IMR-90 (cell line): Measurements from ENCODE around the gene TADA2A. TPM values are rescaled to one million over a fixed set of nuclear protein-coding genes. Genes with fewer than 3 reads are reported as not detected.

Experiments
- ATAC-seq: fragments of 200-7000 bp; cut with Tn5 transposase; 2 replicates; pipeline ENCODE4 v1.9.1; 2020; ENCODE audit warnings: low read depth, mild to moderate bottlenecking, moderate library complexity
- BruUV-seq: library from RNA; stranded (reverse); fragments of 400-500 nt; replicated peaks from 2 replicates; lab custom pipeline; 2021; lab: Mats Ljungman, UMichigan
- CTCF ChIA-PET: fragments of 300-600 bp; formaldehyde crosslinking; extraction: SDS; loops from one replicate; lab custom pipeline; 2021; ENCODE audit warnings: antibody characterized with exemption; lab: Yijun Ruan, JAX
- POLR2A ChIA-PET: fragments of 300-600 bp; sonication (Branson Sonifier 250); formaldehyde crosslinking; loops from one replicate; lab custom pipeline; 2022; ENCODE audit warnings: antibody characterized with exemption; ENCODE audit not compliant: unreplicated experiment; lab: Charles Lee
- DNase-seq: peaks from one replicate; pipeline ENCODE4 v3.0.0; 2013
- H2AFZ ChIP-seq: replicated peaks from 2 replicates; pipeline ENCODE3; 2013; ENCODE audit warnings: low read length, mild to moderate bottlenecking; ENCODE audit not compliant: poor library complexity
- H2AK5ac ChIP-seq: 2 replicates; pipeline ENCODE4 v1.6.1; 2013; ENCODE audit warnings: low read depth, low read length, inconsistent platforms
- H2AK9ac ChIP-seq: replicated peaks from 2 replicates; pipeline ENCODE3; 2013; ENCODE audit warnings: mild to moderate bottlenecking, low read depth, low read length, moderate library complexity; ENCODE audit not compliant: poor library complexity
- H2BK120ac ChIP-seq: 2 replicates; pipeline ENCODE4 v1.6.1; 2013; ENCODE audit warnings: low read depth, low read length, inconsistent platforms
- H2BK15ac ChIP-seq: 3 replicates; pipeline ENCODE4 v1.6.1; 2013; ENCODE audit warnings: low read depth, low read length, inconsistent platforms
- H2BK20ac ChIP-seq: 2 replicates; pipeline ENCODE4 v1.6.1; 2013; ENCODE audit warnings: low read depth, mild to moderate bottlenecking, inconsistent platforms, low read length, moderate library complexity
- H2BK5ac ChIP-seq: 2 replicates; pipeline ENCODE4 v1.6.1; 2013; ENCODE audit warnings: mild to moderate bottlenecking, low read depth, low read length, inconsistent platforms; ENCODE audit not compliant: poor library complexity, severe bottlenecking
- H3K14ac ChIP-seq: replicated peaks from 2 replicates; pipeline ENCODE4 v1.6.1; 2013; ENCODE audit warnings: low read depth, low read length, inconsistent platforms
- H3K18ac ChIP-seq: 2 replicates; pipeline ENCODE4 v1.6.1; 2013; ENCODE audit warnings: low read depth, low read length, control low read depth
- H3K23ac ChIP-seq: 2 replicates; pipeline ENCODE4 v1.6.1; 2013; ENCODE audit warnings: low read depth, low read length, inconsistent platforms
- H3K27ac ChIP-seq: 2 replicates; pipeline ENCODE4 v1.5.1; 2013; ENCODE audit warnings: mild to moderate bottlenecking, control low read depth, low read length; ENCODE audit not compliant: insufficient read depth
- H3K27me3 ChIP-seq: 2 replicates; pipeline ENCODE4 v1.6.1; 2013; ENCODE audit warnings: low read length; ENCODE audit not compliant: control insufficient read depth, insufficient read depth
- H3K36me3 ChIP-seq: 2 replicates; pipeline ENCODE4 v1.6.1; 2013; ENCODE audit warnings: low read length, mixed read lengths; ENCODE audit not compliant: control insufficient read depth, insufficient read depth
- H3K4ac ChIP-seq: 2 replicates; pipeline ENCODE4 v1.6.1; 2013; ENCODE audit warnings: low read depth, low read length, inconsistent platforms
- H3K4me1 ChIP-seq: 2 replicates; pipeline ENCODE4 v1.6.1; 2013; ENCODE audit warnings: low read length, mixed read lengths; ENCODE audit not compliant: control insufficient read depth, insufficient read depth
- H3K4me2 ChIP-seq: 2 replicates; pipeline ENCODE4 v1.6.1; 2013; ENCODE audit warnings: low read depth, mild to moderate bottlenecking, control low read depth, low read length, moderate library complexity
- H3K4me3 ChIP-seq: 2 replicates; pipeline ENCODE4 v1.5.1; 2013; ENCODE audit warnings: low read depth, mild to moderate bottlenecking, control low read depth, low read length, moderate library complexity; ENCODE audit not compliant: insufficient read depth
- H3K56ac ChIP-seq: 2 replicates; pipeline ENCODE4 v1.6.1; 2013; ENCODE audit warnings: low read length, inconsistent platforms; ENCODE audit not compliant: insufficient read depth; ENCODE audit errors: extremely low read depth
- H3K79me1 ChIP-seq, 2 experiments: 2 replicates each; pipeline ENCODE4 v1.6.1; 2013; ENCODE audit warnings: low read length in 2 of 2, inconsistent platforms in 1 of 2, low read depth in 1 of 2
- H3K9ac ChIP-seq: 2 replicates; pipeline ENCODE4 v1.6.1; 2013; ENCODE audit warnings: low read depth, low read length, control low read depth
- H3K9me1 ChIP-seq: 2 replicates; pipeline ENCODE4 v1.6.1; 2013; ENCODE audit warnings: low read length, inconsistent platforms; ENCODE audit not compliant: insufficient read depth
- H3K9me3 ChIP-seq: 2 replicates; pipeline ENCODE4 v1.6.1; 2013; ENCODE audit warnings: low read length; ENCODE audit not compliant: control insufficient read depth, insufficient read depth
- H4K20me1 ChIP-seq: 2 replicates; pipeline ENCODE4 v1.6.1; 2013; ENCODE audit warnings: low read length, inconsistent platforms; ENCODE audit not compliant: insufficient read depth
- H4K5ac ChIP-seq: 2 replicates; pipeline ENCODE4 v1.6.1; 2013; ENCODE audit warnings: mild to moderate bottlenecking, low read depth, low read length, control low read depth
- H4K8ac ChIP-seq, 2 experiments: 2 replicates each; pipeline ENCODE4 v1.6.1; 2013; ENCODE audit warnings: low read depth in 2 of 2, low read length in 2 of 2, control low read depth in 1 of 2, inconsistent platforms in 1 of 2
- H4K91ac ChIP-seq: 2 replicates; pipeline ENCODE4 v1.6.1; 2013; ENCODE audit warnings: low read depth, low read length, inconsistent platforms; ENCODE audit not compliant: insufficient read depth
- CHD1 ChIP-seq: IDR thresholded peaks from 2 replicates; pipeline ENCODE4 v1.6.1; 2012; ENCODE audit warnings: low read depth, low read length, improper control_type of control experiment
- MAFK ChIP-seq: IDR thresholded peaks from 2 replicates; pipeline ENCODE4 v1.6.1; 2012; ENCODE audit warnings: low read depth, low read length, improper control_type of control experiment
- MAZ ChIP-seq: IDR thresholded peaks from 2 replicates; pipeline ENCODE4 v1.6.1; 2012; ENCODE audit warnings: low read depth, mild to moderate bottlenecking, low read length, improper control_type of control experiment, moderate library complexity, borderline replicate concordance
- NFE2L2 ChIP-seq: fragments of 150-350 bp; IDR thresholded peaks from 2 replicates; pipeline ENCODE4 v1.6.1; 2016; ENCODE audit warnings: low read depth, mild to moderate bottlenecking, low read length
- WGBS, 2 experiments: methylation state at CpG; one replicate each; pipeline versions ENCODE4 v1.1.5 to v1.1.7; 2013; ENCODE audit warnings: missing lambda C conversion rate in 2 of 2; ENCODE audit not compliant: insufficient read length in 1 of 2; ENCODE audit errors: extremely low coverage in 2 of 2; 5-methylcytosine and 5-hydroxymethylcytosine counted together
- dilution Hi-C: fragments of 300-500 bp; cut with HindIII; formaldehyde crosslinking; loops from one replicate; pipeline ENCODE4 v1.14.3; 2018; ENCODE audit warnings: low sequenced_read_pairs; ENCODE audit not compliant: unreplicated experiment
- in situ Hi-C: fragments of 300-500 bp; cut with MboI; formaldehyde crosslinking; loops from 3 replicates; pipeline ENCODE4 v1.14.3; 2019; ENCODE audit warnings: low sequenced_read_pairs, inconsistent platforms, mixed read lengths
- intact Hi-C: fragments of 100-400 bp; cut with micrococcal nuclease; formaldehyde crosslinking; loops from 2 replicates; pipeline ENCODE4 v1.10.0; 2022
- polyA plus RNA-seq, 3 experiments: library from polyadenylated mRNA; depleted of rRNA; stranded (reverse); fragments of >200 nt; gene quantifications; 2 replicates each; pipeline ENCODE4 v1.2.3, GENCODE V29; 2012; ENCODE audit warnings: low replicate concordance in 1 of 3
- total RNA-seq: library from RNA; depleted of rRNA; stranded (reverse); fragments of >200 nt; gene quantifications from 2 replicates; pipeline ENCODE4 v1.2.3, GENCODE V29; 2012

Gene TADA2A
- total and polyA plus RNA-seq, 2 of the 4 experiments (the other 2 are of a cell fraction): 13.1 to 19.7 TPM

DNA sequence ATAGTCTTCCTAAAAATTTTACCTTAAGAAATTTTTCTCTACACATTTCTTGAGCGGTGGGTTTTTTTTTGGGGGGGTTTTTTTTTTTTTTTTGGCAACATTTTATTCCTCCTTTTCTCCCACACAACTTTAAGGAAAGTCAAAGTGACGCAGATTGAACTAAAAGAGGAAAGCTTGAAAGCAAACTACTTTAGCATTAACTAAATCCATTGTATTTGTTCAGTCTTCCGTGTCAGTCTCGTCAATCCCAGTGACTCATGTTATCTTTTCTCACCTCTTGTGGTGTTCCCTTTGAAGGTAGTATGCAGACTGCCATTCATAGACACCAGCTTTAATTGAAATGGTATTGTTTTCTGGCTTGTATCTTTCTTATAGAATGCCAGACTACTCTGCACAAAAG, 39.3 kb downstream of the TADA2A start:
- dilution Hi-C loops (no loop called here), intact Hi-C loops (loop anchor here (5.0 kb wide), 1 partner anchor 46 kb away; no protein-coding TSS in a partner anchor), in situ Hi-C loops (no loop called here)
- ATAC-seq (no peak), DNase-seq (no peak)
- WGBS, 2 experiments: no CpG with 5 or more reads among the region's 4 CpGs
- no peak overlapping the region for H3K4ac ChIP-seq
- no peak overlapping the region for H3K56ac ChIP-seq
- TF ChIP-seq MAFK (no peak), CHD1 (no peak), NFE2L2 (no peak), MAZ (no peak)
- H3K9me3 ChIP-seq: no peaks in the 10 kb centered on the region
- no peak overlapping the region for H2BK15ac ChIP-seq
- H3K18ac ChIP-seq: no peak overlapping the region
- BruUV-seq: no TSS peak
- peaks cover 14% of the 10 kb centered on the region for H3K4me1 ChIP-seq
- H4K91ac ChIP-seq: no peak overlapping the region
- H2BK120ac ChIP-seq: no peak overlapping the region
- H3K23ac ChIP-seq: no peak overlapping the region
- H4K5ac ChIP-seq: no peak overlapping the region
- no peak overlapping the region for H2BK20ac ChIP-seq
- no peak overlapping the region for H2BK5ac ChIP-seq
- H3K36me3 ChIP-seq: peaks cover 13% of the 10 kb centered on the region
- no peak overlapping the region for H3K27ac ChIP-seq
- no peak overlapping the region for H4K8ac ChIP-seq
- no peak overlapping the region for H3K14ac ChIP-seq
- no peak overlapping the region for H2AK9ac ChIP-seq
- peaks cover 11% of the 10 kb centered on the region for H3K9me1 ChIP-seq
- CTCF ChIA-PET: interaction anchor here (0.6 kb wide), 1 partner anchor 22 kb away, joined by 5 read pairs; no protein-coding TSS in a partner anchor
- H4K20me1 ChIP-seq: peaks cover 2% of the 10 kb centered on the region; the same call in 1 of the 2 replicates
- no peaks in the 10 kb centered on the region for H3K27me3 ChIP-seq
- H2AFZ ChIP-seq: no peak overlapping the region
- H3K9ac ChIP-seq: no peak overlapping the region
- H3K79me1 ChIP-seq: peaks cover 7 to 42% of the 10 kb centered on the region in 2 experiments
- no peak overlapping the region for H3K4me2 ChIP-seq
- POLR2A ChIA-PET: no interaction called here
- no peak overlapping the region for H3K4me3 ChIP-seq
- no peak overlapping the region for H2AK5ac ChIP-seq
